GM12892 (cell line): ENCODE results near the gene VASP.
A peak's percentile ranks its signal among the peaks of the same experiment; 100 is the strongest.

Experiments used
- POLR2AphosphoS5 ChIP-seq: IDR thresholded peaks from 2 replicates; pipeline ENCODE4 v1.6.1; 2011; ENCODE audit warnings: low read depth, low read length, control low read depth
- TAF1 ChIP-seq: IDR thresholded peaks from 2 replicates; pipeline ENCODE4 v1.6.1; 2011; ENCODE audit warnings: low read depth, mild to moderate bottlenecking, control low read depth, low read length, borderline replicate concordance

GRCh38 chr19:45528744-45529419 lies 21.6 kb downstream of the VASP start:
- TF ChIP-seq POLR2AphosphoS5 (peak; percentile 60), TAF1 (no peak)
